Measurements from ENCODE around the gene CRHBP. TPM values are rescaled to one million over a fixed set of nuclear protein-coding genes. Genes with fewer than 3 reads are reported as not detected.

CRHBP gene
- polyA plus RNA-seq, 2 of the 4 experiments (the other 2 are of a cell fraction), result not detected

DNA sequence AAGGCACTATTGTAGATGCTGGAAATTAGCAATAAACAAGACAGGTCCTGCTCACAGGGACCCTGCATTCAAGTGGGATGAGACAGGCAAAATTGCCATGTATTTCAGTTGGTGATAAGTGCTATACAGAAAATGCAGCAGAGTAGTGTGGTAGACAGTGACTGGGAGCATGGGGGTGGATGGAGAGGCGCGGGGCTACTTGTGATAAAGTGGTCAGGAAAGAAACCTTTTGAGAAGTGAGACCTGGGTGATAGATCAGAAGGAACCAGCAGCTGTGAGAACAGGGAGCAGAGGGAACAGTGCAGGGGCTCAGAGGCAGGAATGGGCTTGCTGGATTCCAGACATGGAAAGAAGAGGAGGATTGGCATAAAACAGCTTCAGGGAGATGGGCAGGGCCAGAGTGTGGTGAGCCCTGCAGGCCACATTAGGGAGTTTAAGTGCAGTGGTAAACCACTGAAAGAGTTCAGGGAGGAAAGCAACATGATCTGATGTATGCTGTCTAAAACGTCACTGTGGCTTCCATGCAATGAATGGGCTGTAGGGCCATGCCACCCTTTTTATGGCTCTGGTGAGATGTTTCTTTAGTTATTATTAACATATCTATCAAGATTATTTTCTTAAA is 7.3 kb downstream of the CRHBP start:
- no peak overlapping the region for H3K27ac ChIP-seq
- FAIRE-seq (no peak), DNase-seq (ENCODE audit: low read depth in 1 of 2, low spot score in 1 of 2) (no peak), ATAC-seq (peak; percentile 74 to 76)
- H3K4me2 ChIP-seq, result no peak overlapping the region
- no peak overlapping the region for H3K4me3 ChIP-seq
- no peak for TF ChIP-seq POLR2AphosphoS2 (conservative IDR thresholded peaks at IDR 0.05; ENCODE audit: low read length)
- ChIA-PET CTCF (no interaction called here), POLR2A (no interaction called here)
- WGBS (ENCODE audit: missing lambda C conversion rate), result 62% methylated on average over 3 of the region's 3 CpGs
- H3K4me1 ChIP-seq, result no peaks in the 10 kb centered on the region
- H3K9me3 ChIP-seq, result no peaks in the 10 kb centered on the region

- H3K27ac ChIP-seq, result no peak overlapping the region
- TF ChIP-seq HES2 (IDR thresholded peaks at IDR 0.05), result no peak
- TF ChIP-seq MAFK (IDR thresholded peaks at IDR 0.05; ENCODE audit: partially characterized antibody), result no peak
- TF ChIP-seq RNF2 (IDR thresholded peaks at IDR 0.05; ENCODE audit: borderline replicate concordance, low read depth), result no peak
- TF ChIP-seq HMGXB4 (CRISPR knock-in tag; IDR thresholded peaks at IDR 0.05; ENCODE audit: borderline replicate concordance), result no peak
- TF ChIP-seq, protein P1, sequence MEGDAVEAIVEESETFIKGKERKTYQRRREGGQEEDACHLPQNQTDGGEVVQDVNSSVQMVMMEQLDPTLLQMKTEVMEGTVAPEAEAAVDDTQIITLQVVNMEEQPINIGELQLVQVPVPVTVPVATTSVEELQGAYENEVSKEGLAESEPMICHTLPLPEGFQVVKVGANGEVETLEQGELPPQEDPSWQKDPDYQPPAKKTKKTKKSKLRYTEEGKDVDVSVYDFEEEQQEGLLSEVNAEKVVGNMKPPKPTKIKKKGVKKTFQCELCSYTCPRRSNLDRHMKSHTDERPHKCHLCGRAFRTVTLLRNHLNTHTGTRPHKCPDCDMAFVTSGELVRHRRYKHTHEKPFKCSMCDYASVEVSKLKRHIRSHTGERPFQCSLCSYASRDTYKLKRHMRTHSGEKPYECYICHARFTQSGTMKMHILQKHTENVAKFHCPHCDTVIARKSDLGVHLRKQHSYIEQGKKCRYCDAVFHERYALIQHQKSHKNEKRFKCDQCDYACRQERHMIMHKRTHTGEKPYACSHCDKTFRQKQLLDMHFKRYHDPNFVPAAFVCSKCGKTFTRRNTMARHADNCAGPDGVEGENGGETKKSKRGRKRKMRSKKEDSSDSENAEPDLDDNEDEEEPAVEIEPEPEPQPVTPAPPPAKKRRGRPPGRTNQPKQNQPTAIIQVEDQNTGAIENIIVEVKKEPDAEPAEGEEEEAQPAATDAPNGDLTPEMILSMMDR (IDR thresholded peaks at IDR 0.05), result no peak
- TF ChIP-seq MAZ (IDR thresholded peaks at IDR 0.05; ENCODE audit: borderline replicate concordance, low read depth, low read length), result no peak
- no peak for TF ChIP-seq FOSL2 (IDR thresholded peaks at IDR 0.05)
- no peak for TF ChIP-seq FOSL2 (CRISPR knock-in tag; IDR thresholded peaks at IDR 0.05)
- TF ChIP-seq HEYL (CRISPR knock-in tag; IDR thresholded peaks at IDR 0.05), result no peak
- peak; percentile 59 for FAIRE-seq
- H3K4me1 ChIP-seq, result no peaks in the 10 kb centered on the region
- CTCF ChIA-PET, result interaction anchor here (1.0 to 1.1 kb wide), 2 partner anchors 18 to 53 kb away, joined by 3 to 4 read pairs; no protein-coding TSS in a partner anchor
- WGBS (ENCODE audit: missing lambda C conversion rate), result 31% methylated on average over 2 of the region's 2 CpGs
- no peak for ATAC-seq
- no peak overlapping the region for H3K4me3 ChIP-seq
- POLR2A ChIA-PET, result no interaction called here
- no peak overlapping the region for H3K4me2 ChIP-seq
- peak in 1 of 2 experiments; percentile 9 for DNase-seq (ENCODE audit: low read depth in 1 of 2, low spot score in 1 of 2)
- no peaks in the 10 kb centered on the region for H3K9me3 ChIP-seq
Measured at GRCh38 chr5:76964060-76964459, 11.2 kb downstream of the CRHBP start.

DNA sequence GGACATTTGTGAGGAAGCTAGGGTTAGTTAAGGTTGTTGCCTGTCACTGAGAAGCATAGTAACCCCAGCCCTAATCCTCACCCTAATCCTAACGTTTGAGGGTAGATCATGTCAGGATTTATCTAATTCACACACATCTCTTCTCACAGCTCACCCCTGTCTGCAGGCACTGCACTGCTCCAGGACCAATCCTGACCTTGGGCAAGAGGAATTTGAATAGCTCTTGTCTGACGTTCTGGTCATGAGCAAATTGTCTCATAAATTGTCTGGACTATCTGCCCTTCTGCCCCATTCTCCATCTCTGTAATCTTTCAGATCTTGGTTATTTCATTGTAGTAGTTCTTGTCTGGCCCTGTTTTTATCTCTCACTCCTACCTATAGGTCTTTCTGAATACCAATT is 18.7 kb downstream of the CRHBP start:
- no peak for DNase-seq (ENCODE audit: low read depth in 1 of 2, low spot score in 1 of 2)
- H3K27ac ChIP-seq, result no peak overlapping the region
- FAIRE-seq, result no peak
- H3K4me3 ChIP-seq, result no peak overlapping the region
- no peaks in the 10 kb centered on the region for H3K4me1 ChIP-seq
- POLR2A ChIA-PET, result no interaction called here
- no peaks in the 10 kb centered on the region for H3K9me3 ChIP-seq
- 0 out of 6 replicates have a peak, but pooled peaks of 1 of the 2 experiments have one; percentile 19 for ATAC-seq
- H3K4me2 ChIP-seq, result no peak overlapping the region
- 23% methylated on average over 2 of the region's 2 CpGs for WGBS (ENCODE audit: missing lambda C conversion rate)
- CTCF ChIA-PET, result no interaction called here
- TF ChIP-seq TFCP2L1 (CRISPR knock-in tag; IDR thresholded peaks at IDR 0.05), result no peak
- no peak for TF ChIP-seq EHF (CRISPR knock-in tag; IDR thresholded peaks at IDR 0.05)
- TF ChIP-seq GATA3 (IDR thresholded peaks at IDR 0.05; ENCODE audit: borderline replicate concordance), result no peak
- TF ChIP-seq SREBF2 (IDR thresholded peaks at IDR 0.05), result no peak
- TF ChIP-seq FOSB (CRISPR knock-in tag; IDR thresholded peaks at IDR 0.05), result no peak
- TF ChIP-seq HOXA7 (CRISPR knock-in tag; IDR thresholded peaks at IDR 0.05), result no peak
- no peak for TF ChIP-seq TP53 (CRISPR knock-in tag; IDR thresholded peaks at IDR 0.05)

- DNase-seq (ENCODE audit: low read depth in 1 of 2, low spot score in 1 of 2) (no peak), ATAC-seq (no peak), FAIRE-seq (no peak)
- no peak overlapping the region for H3K4me2 ChIP-seq
- TF ChIP-seq HDAC2 (IDR thresholded peaks at IDR 0.05) (no peak), BHLHE40 (IDR thresholded peaks at IDR 0.05; ENCODE audit: low read depth, low read length) (no peak), SMC3 (IDR thresholded peaks at IDR 0.05) (no peak), ZSCAN20 (CRISPR knock-in tag; IDR thresholded peaks at IDR 0.05) (no peak), CEBPB (IDR thresholded peaks at IDR 0.05) (no peak), SREBF2 (IDR thresholded peaks at IDR 0.05) (no peak), JUN (IDR thresholded peaks at IDR 0.05) (no peak), CHD4 (IDR thresholded peaks at IDR 0.05; ENCODE audit: borderline replicate concordance) (no peak), CBX2 (IDR thresholded peaks at IDR 0.05; ENCODE audit: borderline replicate concordance, low read depth) (no peak)
- H3K9me3 ChIP-seq, result no peaks in the 10 kb centered on the region
- CTCF ChIA-PET, result interaction anchor here (1.2 kb wide), 1 partner anchor 14 kb away, joined by 3 read pairs; no protein-coding TSS in a partner anchor
- WGBS (ENCODE audit: missing lambda C conversion rate), result 64% methylated on average over 2 of the region's 2 CpGs
- POLR2A ChIA-PET, result no interaction called here
- no peak overlapping the region for H3K4me3 ChIP-seq
- H3K4me1 ChIP-seq, result no peaks in the 10 kb centered on the region
- H3K27ac ChIP-seq, result no peak overlapping the region
Measured at GRCh38 chr5:76972689-76973088, 19.8 kb downstream of the CRHBP start.
